ENCODE results near the gene USP46.

The USP46 gene

GRCh38 chr4:52555356-52555716 is 103.8 kb downstream of the USP46 start:
- no peak overlapping the region for H3K4me2 ChIP-seq (ENCODE audit: low read depth, low read length, poor library complexity, severe bottlenecking)
- H3K4me1 ChIP-seq (ENCODE audit: insufficient read depth, low read length, poor library complexity, severe bottlenecking) = no peaks in the 10 kb centered on the region
- H3K27me3 ChIP-seq (ENCODE audit: insufficient read depth, low read length, poor library complexity, severe bottlenecking) = no peaks in the 10 kb centered on the region
- no peak overlapping the region for H3K9ac ChIP-seq (ENCODE audit: low read depth, low read length, poor library complexity, severe bottlenecking)
- no peaks in the 10 kb centered on the region for H4K20me1 ChIP-seq (ENCODE audit: insufficient read depth, low read length, poor library complexity, severe bottlenecking)
- no peaks in the 10 kb centered on the region for H3F3A ChIP-seq (ENCODE audit: low read depth)
- no peak overlapping the region for H3K4me3 ChIP-seq (ENCODE audit: low read length, poor library complexity, severe bottlenecking)
- H2AFZ ChIP-seq (ENCODE audit: low read length) = no peak overlapping the region
- no peaks in the 10 kb centered on the region for H3K79me2 ChIP-seq (ENCODE audit: insufficient read depth, low read length)
- H3K36me3 ChIP-seq (ENCODE audit: insufficient read depth, low read length) = no peaks in the 10 kb centered on the region
- H3K9me3 ChIP-seq (ENCODE audit: insufficient read depth, low read depth, low read length) = no peaks in the 10 kb centered on the region
- TF ChIP-seq EZH2phosphoT487 (IDR thresholded peaks at IDR 0.05; ENCODE audit: borderline replicate concordance) = no peak
- no peak for TF ChIP-seq CTCF (conservative IDR thresholded peaks at IDR 0.05; ENCODE audit: low read length)
- no peaks in the 10 kb centered on the region for H3K9me2 ChIP-seq (replicated peaks; ENCODE audit: low read depth, low read length)

- no peak overlapping the region for H2AFZ ChIP-seq (ENCODE audit: low read length)
- no peak overlapping the region for H3K4me3 ChIP-seq (ENCODE audit: low read length, poor library complexity, severe bottlenecking)
- H3K9ac ChIP-seq (ENCODE audit: low read depth, low read length, poor library complexity, severe bottlenecking) = no peak overlapping the region
- no peaks in the 10 kb centered on the region for H3K9me2 ChIP-seq (replicated peaks; ENCODE audit: low read depth, low read length)
- H3K36me3 ChIP-seq (ENCODE audit: insufficient read depth, low read length) = no peaks in the 10 kb centered on the region
- H3K79me2 ChIP-seq (ENCODE audit: insufficient read depth, low read length) = no peaks in the 10 kb centered on the region
- no peaks in the 10 kb centered on the region for H3K9me3 ChIP-seq (ENCODE audit: insufficient read depth, low read depth, low read length)
- no peak overlapping the region for H3K4me2 ChIP-seq (ENCODE audit: low read depth, low read length, poor library complexity, severe bottlenecking)
- no peaks in the 10 kb centered on the region for H3F3A ChIP-seq (ENCODE audit: low read depth)
- no peaks in the 10 kb centered on the region for H3K4me1 ChIP-seq (ENCODE audit: insufficient read depth, low read length, poor library complexity, severe bottlenecking)
- no peaks in the 10 kb centered on the region for H3K27me3 ChIP-seq (ENCODE audit: insufficient read depth, low read length, poor library complexity, severe bottlenecking)
- TF ChIP-seq EZH2phosphoT487 (IDR thresholded peaks at IDR 0.05; ENCODE audit: borderline replicate concordance) = no peak
- no peak for TF ChIP-seq CTCF (conservative IDR thresholded peaks at IDR 0.05; ENCODE audit: low read length)
- no peaks in the 10 kb centered on the region for H4K20me1 ChIP-seq (ENCODE audit: insufficient read depth, low read length, poor library complexity, severe bottlenecking)
Observed at GRCh38 chr4:52554612-52555355, 104.3 kb downstream of the USP46 start.

- H3K4me1 ChIP-seq (ENCODE audit: insufficient read depth, low read length, poor library complexity, severe bottlenecking) = no peaks in the 10 kb centered on the region
Observed at GRCh38 chr4:52552778-52553177, 106.3 kb downstream of the USP46 start.

More at GRCh38 chr4:52552778-52553177, 106.3 kb downstream of the USP46 start:
- Histone ChIP-seq H2AFZ (ENCODE audit: low read length) (no peak overlapping the region), H3K27me3 (ENCODE audit: insufficient read depth, low read length, poor library complexity, severe bottlenecking) (no peaks in the 10 kb centered on the region), H3K4me3 (ENCODE audit: low read length, poor library complexity, severe bottlenecking) (no peak overlapping the region), H3K9me3 (ENCODE audit: insufficient read depth, low read depth, low read length) (no peaks in the 10 kb centered on the region), H3K9ac (ENCODE audit: low read depth, low read length, poor library complexity, severe bottlenecking) (no peak overlapping the region), H4K20me1 (ENCODE audit: insufficient read depth, low read length, poor library complexity, severe bottlenecking) (no peaks in the 10 kb centered on the region), H3K79me2 (ENCODE audit: insufficient read depth, low read length) (no peaks in the 10 kb centered on the region), H3K9me2 (replicated peaks; ENCODE audit: low read depth, low read length) (no peaks in the 10 kb centered on the region), H3K36me3 (ENCODE audit: insufficient read depth, low read length) (no peaks in the 10 kb centered on the region), H3F3A (ENCODE audit: low read depth) (no peaks in the 10 kb centered on the region), H3K4me2 (ENCODE audit: low read depth, low read length, poor library complexity, severe bottlenecking) (no peak overlapping the region)
- TF ChIP-seq CTCF (conservative IDR thresholded peaks at IDR 0.05; ENCODE audit: low read length) (no peak), EZH2phosphoT487 (IDR thresholded peaks at IDR 0.05; ENCODE audit: borderline replicate concordance) (no peak)
